Stimulated activated CD4-positive, alpha-beta T cell treated with anti-CD3 and anti-CD28 coated beads, Interleukin-2, amount 100 ng/mL, for 48 hours (primary cell): ENCODE measurements around the gene NPAS3.

Experiments
- DNase-seq, 2 donors: peaks; one replicate each; pipeline ENCODE4 v3.0.0-alpha.2; 2020

NPAS3 gene

DNA sequence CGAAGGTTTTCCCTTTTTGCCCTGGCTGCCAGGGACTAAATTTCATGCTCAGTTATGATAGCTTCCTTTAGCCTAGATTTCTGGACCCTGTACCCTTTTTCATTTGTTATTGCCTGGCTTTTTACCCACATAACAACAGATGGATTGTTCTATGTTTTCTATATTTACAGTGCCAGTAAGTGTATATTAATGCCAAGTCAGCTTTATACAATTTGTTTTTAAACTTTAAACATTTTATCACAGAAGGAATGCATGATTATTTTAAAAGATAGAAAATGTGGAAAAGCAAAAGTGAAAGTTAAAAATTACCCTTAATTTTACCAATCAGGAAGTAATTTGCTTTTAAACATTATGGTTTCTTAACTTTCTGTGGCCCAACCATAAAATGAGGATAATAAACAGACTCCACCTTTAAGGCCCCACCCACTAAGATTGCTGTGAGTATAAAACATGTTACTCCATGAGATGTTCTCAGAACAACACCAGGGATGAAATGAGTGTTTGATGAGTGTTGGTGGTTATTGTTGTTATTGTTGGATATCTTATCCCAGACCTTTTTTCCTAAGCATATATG lies 515.4 kb downstream of the NPAS3 start:
- DNase-seq, result no peak

DNA sequence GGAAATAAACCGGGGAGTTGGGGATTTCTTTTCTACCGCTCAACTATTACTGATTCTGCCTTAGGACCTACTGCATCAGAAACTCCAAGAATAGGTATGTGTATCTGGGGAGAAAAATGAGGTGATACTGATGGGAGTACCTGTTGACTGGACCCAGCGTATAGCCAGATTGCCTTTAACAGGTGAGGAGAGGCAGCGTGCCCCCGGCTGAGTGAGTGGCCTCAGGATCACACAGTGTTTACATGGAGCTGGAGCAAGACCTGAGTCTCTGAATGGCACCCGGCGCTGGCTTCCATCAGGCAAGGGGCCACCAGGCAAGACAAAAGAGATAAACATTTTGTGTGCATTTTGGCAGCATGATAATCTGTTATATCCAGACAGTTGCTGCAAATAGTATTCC lies 516.0 kb downstream of the NPAS3 start:
- DNase-seq, result no peak

DNA sequence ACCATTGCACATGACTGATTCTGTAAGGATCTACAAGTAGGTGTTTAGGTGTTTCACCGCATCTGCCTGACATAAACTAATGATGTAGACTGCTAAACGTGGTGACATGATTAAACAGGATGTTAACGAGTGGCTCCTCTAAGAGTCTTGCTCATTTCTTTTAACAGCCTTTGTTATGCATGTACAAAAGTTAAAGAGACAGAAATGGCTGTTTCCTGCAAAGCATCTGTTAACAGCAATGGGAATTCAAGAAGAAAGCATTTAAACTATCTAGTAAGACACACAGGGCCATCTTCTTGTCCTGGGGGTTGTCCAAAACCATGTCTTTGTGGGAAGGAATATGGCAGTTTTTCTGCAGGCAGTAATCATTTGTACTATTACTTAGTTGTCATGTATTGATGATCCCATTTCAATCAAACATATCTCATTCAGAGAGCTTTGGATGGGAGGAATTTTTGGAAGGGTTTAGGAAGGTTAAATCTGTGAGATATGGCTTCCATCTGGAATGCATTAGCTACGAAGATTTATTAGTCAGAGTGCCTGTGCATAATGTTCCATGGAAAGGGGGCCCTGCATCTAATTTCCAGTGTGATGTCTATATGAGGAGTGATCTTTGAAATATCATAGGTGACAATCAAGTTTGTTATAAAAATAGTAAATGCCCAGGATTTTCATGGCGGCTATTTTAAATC lies 517.1 kb downstream of the NPAS3 start:
- no peak for DNase-seq

DNA sequence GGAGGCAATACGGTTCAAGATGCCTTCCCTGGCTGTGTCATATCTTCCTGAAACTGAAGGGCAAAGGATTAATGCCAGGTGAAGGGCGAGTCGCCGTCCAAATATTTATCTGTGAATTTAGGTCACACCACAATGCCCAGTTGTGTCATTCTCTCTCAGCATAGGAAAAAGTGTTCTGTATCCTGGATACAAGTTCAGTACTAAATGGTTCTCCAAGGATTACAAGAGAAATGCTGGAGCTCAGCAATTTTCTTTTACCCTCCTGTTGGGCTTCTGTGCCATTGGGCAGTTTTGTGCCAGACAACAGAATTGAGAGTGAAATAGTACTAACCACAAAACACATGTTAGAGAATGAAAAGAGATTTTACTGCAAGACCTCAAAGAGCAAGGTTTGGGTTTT lies 518.3 kb downstream of the NPAS3 start:
- DNase-seq, result no peak

DNA sequence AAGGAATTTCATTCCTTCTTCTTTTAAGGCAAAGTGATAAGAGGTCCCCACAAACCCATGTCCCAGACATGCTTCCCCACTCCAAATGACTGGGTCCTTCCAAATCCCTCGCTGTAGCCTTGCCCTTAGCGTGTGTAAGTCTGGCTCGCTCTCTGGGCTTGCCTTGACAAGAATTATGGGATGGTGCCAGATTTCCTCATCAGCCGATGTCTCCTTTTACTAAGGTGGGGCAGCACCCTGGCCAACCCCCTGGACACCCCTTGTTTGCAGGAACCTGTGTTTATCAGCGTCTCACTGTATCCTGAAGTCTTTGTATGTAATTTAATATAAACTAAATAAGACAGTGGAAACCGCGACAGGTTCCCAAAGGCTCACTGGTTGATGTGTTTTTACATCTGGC lies 518.9 kb downstream of the NPAS3 start:
- DNase-seq, result no peak

DNA sequence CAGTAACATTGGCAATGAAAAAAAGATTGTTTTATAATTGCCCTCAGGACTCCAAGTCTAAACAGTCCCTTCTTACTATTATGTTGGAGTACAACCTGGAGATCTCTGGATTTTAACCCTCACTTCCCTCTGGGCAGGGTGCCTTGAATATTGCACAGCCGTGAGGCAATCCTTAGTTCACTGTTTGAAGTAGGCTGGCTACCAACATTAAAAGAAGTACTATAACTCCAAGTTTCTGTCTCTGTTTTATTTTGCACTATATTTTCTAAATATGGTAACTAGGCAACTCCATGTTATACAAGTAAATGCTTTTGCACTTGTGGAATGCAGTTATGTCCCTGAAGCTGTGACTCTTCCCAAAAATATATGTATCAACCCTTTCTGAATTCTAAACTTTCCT lies 521.5 kb downstream of the NPAS3 start:
- no peak for DNase-seq

DNA sequence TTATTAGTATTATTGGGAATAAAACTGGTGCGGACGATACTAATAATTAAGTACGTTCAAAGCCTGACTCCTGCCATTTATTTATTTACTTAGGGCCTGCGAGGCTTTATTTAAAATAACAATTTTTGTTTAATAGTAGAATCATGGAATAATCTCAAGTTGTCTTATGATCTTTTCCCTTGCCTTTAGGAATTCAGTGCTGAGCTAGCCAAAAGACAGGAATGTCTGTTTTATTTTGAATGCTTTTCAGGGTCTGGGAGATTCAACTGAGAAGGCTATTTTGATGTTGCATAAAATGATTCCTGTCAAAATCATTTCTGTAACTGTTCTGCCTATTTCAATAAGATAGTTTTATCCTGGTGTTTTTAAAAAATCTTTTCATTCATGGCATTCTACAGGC lies 522.4 kb downstream of the NPAS3 start:
- no peak for DNase-seq

DNA sequence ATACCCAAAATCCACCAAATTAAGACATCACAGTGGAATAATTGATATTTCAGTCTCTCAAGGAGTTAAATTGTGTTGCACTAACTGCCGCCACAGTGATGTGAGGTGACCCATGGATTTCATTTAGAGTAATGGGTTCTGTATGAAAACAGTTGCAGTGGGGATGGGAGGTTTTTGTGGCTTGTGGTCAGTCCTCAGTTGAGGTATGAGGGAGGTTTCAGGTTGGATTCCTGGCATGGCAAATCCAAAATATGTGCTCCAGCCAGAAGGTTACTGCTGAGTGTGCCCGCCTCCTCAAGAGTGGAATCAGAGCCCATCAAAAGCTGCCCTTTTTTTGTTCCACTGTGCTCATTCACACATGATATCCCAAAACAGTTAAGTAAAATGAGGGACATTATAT lies 525.1 kb downstream of the NPAS3 start:
- no peak for DNase-seq

DNA sequence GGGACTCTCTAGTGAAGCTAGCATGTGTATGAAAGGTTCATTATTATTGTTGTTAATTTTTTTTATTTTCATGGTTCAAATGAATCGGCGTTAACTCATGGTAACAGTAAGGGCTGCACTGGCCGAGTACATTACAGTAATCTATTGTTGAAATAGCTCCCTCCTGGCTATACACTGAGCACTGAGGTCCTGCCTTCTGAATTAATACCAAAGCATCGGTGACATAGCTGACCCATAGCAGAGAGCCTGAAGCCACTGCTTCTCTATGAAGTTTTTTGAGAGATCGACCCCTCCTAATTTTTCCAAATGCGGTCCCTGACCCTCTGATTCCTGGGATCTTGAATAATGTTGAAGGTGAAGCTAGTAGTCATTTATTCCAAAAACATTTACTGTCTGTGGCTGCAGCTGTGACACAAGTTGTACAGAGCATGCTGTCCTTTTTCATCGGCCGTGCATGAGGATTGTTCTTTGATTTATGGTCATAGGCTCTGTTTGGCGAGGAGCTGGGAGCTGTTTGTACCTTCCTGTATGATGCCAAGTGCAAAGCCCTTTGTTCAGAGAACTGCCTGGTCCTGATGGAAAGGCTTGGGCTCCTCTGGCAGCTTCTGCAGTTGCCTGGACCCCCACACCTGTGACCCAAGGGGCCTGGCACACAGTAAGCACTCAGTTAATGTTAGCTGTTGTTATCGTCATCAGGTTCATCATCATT lies 525.7 kb downstream of the NPAS3 start:
- DNase-seq, result no peak

DNA sequence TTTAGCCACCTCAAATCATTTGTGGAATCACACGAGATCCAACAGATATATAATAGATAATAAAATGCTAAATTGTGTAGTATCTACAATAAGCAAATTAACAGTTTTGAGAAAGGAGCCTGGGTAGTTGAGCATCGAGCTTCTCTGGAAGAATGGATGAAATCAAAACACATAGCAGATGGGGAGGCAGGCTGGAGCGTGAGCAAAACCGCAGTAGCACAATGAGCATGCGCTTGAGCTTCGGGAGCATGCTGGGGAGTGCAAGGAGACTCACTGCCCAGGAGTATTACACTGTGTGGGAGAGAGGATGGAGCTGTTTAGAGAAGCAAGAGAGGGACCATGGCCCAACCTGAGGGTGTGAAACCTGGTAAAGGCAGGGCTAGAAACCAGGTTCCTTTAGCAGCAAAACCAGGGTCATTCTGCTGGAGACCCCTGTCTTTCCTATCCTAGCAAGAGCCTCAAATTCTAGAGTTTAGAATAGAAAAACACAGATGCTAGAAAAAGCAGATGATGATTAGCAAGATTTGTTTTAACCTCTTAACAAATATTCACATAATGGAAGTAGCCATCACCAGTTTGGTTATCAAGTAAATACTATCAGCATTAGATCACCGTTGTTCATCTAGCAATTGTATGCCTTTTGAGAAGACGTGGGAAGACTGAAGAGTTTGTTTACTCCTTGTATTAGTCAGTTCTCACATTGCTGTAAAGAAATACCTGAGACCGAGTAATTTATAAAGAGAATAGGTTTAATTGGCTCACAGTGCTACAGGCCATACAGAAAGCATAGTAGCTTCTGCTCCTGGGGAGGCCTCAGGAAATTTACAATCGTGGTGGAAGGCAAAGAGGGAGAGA lies 527.4 kb downstream of the NPAS3 start:
- DNase-seq, result no peak

DNA sequence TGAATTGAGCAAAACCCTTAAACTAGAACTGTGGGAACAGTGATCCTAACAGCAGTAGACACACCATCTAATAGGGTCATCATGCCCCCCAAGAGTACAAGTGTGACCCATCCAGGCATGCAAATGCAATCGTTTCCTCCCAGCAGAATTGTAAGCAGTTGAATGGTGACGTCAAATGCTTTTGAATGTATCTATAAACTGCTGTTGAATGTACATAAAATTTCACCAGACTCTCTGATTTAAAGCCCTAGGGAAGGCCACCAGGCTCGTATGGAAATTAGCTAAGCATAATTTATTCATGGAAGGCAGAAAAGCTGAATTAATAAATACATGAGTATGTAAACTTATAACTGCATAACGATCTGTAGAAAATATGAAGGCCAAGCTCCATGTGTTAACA lies 529.3 kb downstream of the NPAS3 start:
- no peak for DNase-seq

DNA sequence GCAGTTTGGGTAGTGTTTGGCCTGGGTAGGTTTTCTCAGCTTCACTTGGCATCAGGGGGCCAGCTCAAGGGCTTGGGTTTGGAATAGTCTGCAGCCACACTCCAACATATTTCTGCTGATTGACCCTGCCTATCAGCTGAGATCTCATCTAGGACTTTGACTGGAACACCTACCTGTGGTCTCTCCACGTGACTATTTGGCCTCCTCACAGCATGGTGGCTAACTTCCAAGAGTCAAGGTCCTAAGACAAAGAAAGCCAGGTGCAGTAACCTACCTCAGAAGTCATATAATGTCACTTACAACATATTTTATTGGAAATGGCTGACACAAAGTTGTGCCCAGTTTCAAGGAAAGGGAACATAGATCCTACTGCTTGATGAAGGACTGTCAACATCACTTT lies 531.2 kb downstream of the NPAS3 start:
- no peak for DNase-seq

DNA sequence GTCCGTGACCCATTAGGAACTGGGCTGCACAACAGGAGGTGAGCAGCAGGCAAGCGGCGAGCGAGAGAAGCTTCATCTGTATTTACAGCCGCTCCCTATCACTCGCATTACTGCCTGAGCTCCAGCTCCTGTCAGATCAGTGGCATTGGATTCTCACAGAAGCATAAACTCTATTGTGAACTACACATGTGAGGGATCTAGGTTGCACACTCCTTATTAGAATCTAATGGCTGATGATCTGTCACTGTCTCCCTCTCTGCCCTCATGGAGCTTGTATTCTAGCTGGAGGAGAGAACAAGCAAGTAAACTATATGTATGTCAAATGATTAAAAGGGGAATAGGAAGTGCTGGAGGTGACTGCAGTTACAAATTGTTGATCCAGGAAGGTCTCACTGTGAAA lies 533.1 kb downstream of the NPAS3 start:
- no peak for DNase-seq

DNA sequence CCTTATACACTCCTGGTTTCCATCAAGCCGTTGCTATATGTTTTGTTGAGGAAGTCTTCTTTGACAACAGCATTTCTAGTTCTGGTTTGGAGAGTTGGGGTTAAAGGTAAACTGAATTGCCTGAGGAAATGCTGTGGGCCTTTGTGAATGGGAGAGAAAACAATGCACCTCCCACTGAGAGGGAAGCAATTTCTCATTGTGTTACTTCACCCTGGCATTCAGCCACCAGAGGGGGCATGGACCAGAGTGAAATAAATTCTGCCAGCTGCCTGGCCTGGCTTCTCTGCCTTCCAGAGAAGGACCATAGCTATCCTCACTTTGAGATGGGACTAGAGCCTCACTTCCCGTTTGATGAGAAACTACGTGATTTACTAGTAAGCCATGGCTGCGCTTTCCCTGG lies 536.9 kb downstream of the NPAS3 start:
- peak; percentile 3 for DNase-seq

DNA sequence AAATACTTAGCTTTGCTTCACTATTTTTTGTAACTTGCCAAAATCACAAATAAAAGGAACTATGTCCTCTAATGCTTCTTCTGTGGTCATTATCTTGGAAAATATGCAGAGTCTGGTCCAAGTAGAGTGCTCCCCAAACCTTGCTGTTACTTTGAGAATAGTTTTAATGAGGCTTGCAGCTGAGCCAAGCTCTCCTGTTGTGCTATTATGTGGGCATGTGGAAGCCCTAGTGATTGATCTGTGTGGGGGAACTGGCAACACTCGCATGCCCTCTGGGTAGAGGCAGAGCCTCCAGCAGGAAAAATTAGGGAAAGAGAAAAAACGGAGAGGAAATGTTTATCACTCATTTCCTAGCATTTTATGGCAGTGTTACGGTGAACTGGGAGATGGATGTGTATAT lies 539.1 kb downstream of the NPAS3 start:
- DNase-seq, result no peak

DNA sequence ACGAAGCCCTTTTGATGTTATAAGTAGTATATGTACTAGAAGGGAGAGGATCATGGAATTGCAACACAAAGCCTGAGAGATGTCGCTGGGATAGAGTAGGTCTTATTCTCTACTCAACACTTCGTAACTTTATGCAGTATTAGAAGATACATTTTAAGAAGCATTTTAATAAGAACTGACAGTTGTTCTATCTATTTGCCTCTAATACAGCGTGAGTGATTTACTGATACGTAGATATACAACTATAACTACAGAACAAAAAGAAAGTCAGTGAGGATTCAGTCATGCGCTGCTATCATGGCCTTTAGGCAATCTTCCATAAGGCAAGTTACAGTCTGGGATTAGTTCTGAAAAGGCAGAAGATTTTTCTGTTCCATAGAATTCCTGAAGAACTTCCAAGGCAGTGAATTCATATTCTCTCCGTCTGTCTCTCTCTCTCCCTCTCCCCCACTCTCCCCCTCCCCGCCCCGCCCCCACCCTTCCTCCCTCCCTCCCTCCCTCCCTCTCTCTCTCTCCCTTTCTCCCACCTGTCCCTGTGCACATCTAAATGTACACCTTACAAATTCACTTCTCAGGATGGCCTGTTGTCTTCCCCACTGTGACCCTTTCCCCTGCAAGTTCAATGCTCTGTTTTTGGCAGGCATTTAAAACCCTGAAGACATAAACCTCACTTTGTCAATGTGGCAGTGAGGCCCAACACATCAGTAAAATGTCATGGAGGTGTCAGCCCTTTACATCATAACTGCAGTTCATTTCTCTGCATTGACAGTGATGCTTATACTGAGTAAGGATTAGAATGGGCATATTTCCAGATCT lies 541.6 kb downstream of the NPAS3 start:
- DNase-seq, result no peak

DNA sequence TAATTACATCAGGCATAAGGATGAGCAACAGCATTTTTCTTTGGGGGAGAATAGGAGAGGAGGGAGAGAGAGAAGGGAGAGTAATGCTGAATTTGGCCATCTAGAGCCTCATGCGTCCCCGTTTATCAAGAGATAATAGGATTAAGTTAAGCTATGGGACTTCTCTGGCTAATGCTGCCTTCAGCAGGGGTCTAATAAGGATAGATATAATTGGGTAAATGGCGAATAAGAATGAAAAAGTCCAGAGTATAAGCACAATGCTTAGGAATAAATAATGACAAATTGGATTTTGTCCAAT lies 542.2 kb downstream of the NPAS3 start:
- DNase-seq, result no peak

DNA sequence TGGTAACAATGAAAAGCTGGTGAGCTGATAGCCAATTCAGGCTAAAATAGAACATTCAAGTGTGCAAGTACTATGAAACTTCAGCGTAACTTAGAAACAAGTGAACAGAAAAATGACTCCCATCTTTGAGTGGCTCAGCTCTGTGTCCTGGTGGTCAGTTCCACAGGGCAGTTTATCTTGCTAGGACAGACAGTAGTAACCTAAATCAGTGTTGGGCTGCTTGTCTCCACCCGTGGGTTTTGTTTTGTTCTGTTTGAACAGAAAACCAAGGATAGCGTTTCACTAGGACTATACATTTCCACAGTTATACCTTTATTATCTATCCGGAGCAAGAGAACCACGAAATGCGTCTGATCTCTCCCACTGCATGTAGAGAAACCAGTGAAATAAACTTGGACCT lies 544.4 kb downstream of the NPAS3 start:
- no peak for DNase-seq

DNA sequence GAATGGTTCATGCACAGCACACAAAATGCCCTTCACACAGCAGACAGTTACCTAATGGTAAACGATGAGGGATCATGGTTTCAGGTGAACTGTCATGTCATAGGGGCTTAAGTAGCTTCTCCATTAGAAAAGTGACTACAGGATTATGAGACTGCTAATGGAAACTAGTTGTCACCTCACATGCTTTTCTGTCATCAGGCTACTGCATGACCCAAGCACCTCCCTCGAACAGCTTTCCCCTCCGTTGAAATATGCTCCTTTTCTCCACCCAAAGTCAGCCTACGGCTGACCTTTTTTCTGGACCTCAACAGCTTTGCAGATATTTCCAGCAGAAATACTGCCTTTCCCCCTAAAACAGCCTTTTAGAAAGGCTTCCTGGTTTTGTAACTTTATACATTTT lies 544.9 kb downstream of the NPAS3 start:
- no peak for DNase-seq

DNA sequence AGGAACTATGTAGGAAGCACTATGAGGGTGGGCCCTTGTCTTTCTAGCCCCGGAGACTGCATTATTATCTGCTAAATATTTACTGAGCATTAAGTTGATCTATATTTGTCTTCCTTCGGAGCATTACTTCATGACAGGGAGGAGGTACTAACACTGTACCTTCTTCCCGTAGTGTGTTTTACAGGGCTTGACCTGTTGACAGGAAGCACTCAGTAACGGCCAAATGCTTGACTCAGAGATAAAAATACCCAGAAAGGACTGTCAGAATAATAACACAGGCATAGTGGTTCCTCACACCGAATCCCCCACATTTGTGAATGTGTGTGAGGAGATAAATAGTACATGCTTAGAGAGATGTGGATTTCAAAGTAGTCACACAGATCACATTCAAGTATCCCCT lies 545.6 kb downstream of the NPAS3 start:
- no peak for DNase-seq

DNA sequence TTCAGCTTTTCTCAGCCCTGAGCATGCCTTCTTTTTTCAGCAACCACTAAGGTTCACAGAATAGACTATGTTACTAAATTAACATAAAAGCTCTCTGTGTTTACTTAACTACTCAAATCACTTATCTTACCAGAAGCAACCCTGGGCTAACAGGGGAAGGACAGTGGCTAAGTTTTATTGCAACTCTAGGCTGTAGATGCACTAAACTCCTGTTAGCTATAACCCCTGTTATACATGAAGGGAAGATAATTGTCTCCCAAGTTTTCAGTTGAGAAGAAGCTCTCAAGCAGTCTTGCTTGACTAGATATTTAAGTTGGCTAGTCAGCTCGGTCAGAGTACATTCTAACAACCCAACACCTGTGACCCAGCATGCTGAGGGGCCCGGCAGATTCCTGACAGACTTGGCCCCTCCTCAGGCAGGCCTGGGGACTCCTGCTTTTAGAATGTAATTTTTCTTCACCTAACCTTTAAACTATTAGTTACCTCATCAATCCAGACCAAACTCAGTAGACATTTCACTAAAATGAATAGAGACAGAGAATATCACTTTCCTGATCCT lies 547.7 kb downstream of the NPAS3 start:
- DNase-seq, result no peak

DNA sequence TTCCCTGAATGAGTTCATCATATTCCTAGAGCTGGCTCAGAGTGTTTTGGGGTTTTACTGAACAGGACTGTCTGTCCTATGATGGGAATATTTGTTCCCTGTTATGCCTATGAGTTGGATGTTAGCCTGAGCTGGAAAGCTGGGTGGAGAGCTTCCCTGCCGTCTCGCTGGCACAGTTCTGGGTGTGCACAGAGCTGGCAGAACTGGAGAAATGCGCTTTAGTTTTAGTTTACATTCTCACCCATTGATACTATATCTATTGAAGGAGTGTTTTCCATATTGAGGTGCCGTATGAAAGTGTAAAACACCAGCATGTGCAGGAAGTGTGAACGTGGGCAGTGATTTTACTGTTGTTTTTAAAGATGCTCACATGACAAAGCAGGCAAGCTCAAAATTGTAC lies 549.9 kb downstream of the NPAS3 start:
- no peak for DNase-seq

DNA sequence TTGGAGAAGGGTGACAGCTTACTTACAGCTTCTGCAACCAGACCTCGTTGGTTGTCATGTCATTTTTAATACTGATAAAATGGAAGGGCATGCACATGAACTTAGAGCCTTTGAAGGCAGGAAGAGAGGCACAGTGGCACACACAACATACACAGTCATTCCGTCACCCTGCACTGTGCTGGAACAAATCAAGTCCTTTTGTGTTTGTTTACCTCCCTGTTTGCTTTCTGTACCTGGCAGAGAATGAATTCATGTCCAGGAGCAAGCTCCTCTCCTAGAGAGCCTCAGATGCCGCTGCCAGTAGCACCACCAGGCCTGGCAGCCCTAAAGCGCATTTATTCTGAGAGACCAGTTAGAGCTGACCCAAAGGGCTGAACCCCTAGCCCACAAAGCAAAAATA lies 551.9 kb downstream of the NPAS3 start:
- DNase-seq, result no peak
